H9 (cell line): ENCODE measurements around the gene NDUFAB1. TPM values are rescaled to one million over a fixed set of nuclear protein-coding genes. Genes with fewer than 3 reads are reported as not detected.

ENCODE experiments used
- DNase-seq: peaks from one replicate; pipeline ENCODE4 v3.0.0-alpha.2; 2017
- H2AFZ ChIP-seq: one replicate; pipeline ENCODE4 v1.6.1; 2013; ENCODE audit warnings: mild to moderate bottlenecking, low read length, control low read depth, moderate library complexity
- H2AK5ac ChIP-seq: 2 replicates; pipeline ENCODE4 v1.6.1; 2013; ENCODE audit warnings: low read length, control low read depth, mixed read lengths; ENCODE audit not compliant: insufficient read length
- H2BK120ac ChIP-seq: one replicate; pipeline ENCODE4 v1.6.1; 2013; ENCODE audit warnings: low read depth, mild to moderate bottlenecking, low read length, control low read depth, inconsistent platforms; ENCODE audit not compliant: poor library complexity, severe bottlenecking
- H2BK12ac ChIP-seq: 2 replicates; pipeline ENCODE4 v1.6.1; 2013; ENCODE audit warnings: low read length, control low read depth, mixed read lengths, low read depth; ENCODE audit not compliant: insufficient read length
- H2BK15ac ChIP-seq: 2 replicates; pipeline ENCODE4 v1.6.1; 2013; ENCODE audit warnings: low read depth, low read length, control low read depth
- H2BK20ac ChIP-seq: one replicate; pipeline ENCODE4 v1.6.1; 2013; ENCODE audit warnings: low read depth, mild to moderate bottlenecking, low read length, control low read depth, inconsistent platforms; ENCODE audit not compliant: poor library complexity, severe bottlenecking
- H2BK5ac ChIP-seq: 2 replicates; pipeline ENCODE4 v1.6.1; 2013; ENCODE audit warnings: low read length, control low read depth, mixed read lengths; ENCODE audit not compliant: insufficient read length
- H3K14ac ChIP-seq: 2 replicates; pipeline ENCODE4 v1.6.1; 2013; ENCODE audit warnings: low read length, control low read depth; ENCODE audit not compliant: insufficient read depth
- H3K18ac ChIP-seq: 2 replicates; pipeline ENCODE4 v1.6.1; 2013; ENCODE audit warnings: low read depth, mild to moderate bottlenecking, mixed read lengths, low read length, control low read depth; ENCODE audit not compliant: insufficient read length
- H3K23ac ChIP-seq: 2 replicates; pipeline ENCODE4 v1.6.1; 2013; ENCODE audit warnings: low read length, control low read depth, mixed read lengths, low read depth; ENCODE audit not compliant: insufficient read length
- H3K23me2 ChIP-seq: 2 replicates; pipeline ENCODE4 v1.6.1; 2013; ENCODE audit warnings: low read depth, mild to moderate bottlenecking, mixed read lengths, low read length, control low read depth; ENCODE audit not compliant: insufficient read length, poor library complexity, severe bottlenecking
- H3K27ac ChIP-seq: 2 replicates; pipeline ENCODE4 v1.5.1; 2013; ENCODE audit warnings: low read length, control low read depth, mixed read lengths, low read depth; ENCODE audit not compliant: insufficient read length
- H3K27me3 ChIP-seq: 2 replicates; pipeline ENCODE4 v1.6.1; 2013; ENCODE audit warnings: low read length, control low read depth, inconsistent platforms; ENCODE audit not compliant: insufficient read depth
- H3K4ac ChIP-seq: 2 replicates; pipeline ENCODE4 v1.6.1; 2013; ENCODE audit warnings: low read depth, mild to moderate bottlenecking, control low read depth, inconsistent platforms, low read length, moderate library complexity
- H3K4me1 ChIP-seq: 2 replicates; pipeline ENCODE4 v1.6.1; 2013; ENCODE audit warnings: low read length, control low read depth, inconsistent platforms; ENCODE audit not compliant: insufficient read depth
- H3K4me2 ChIP-seq: 2 replicates; pipeline ENCODE4 v1.6.1; 2013; ENCODE audit warnings: low read length, control low read depth, mixed read lengths; ENCODE audit not compliant: insufficient read length, insufficient read depth
- H3K56ac ChIP-seq: 2 replicates; pipeline ENCODE4 v1.6.1; 2013; ENCODE audit warnings: low read depth, mild to moderate bottlenecking, mixed read lengths, low read length, control low read depth; ENCODE audit not compliant: insufficient read length
- H3K79me1 ChIP-seq: 2 replicates; pipeline ENCODE4 v1.6.1; 2013; ENCODE audit warnings: low read depth, mild to moderate bottlenecking, moderate library complexity, low read length, control low read depth, inconsistent platforms; ENCODE audit not compliant: insufficient read depth, poor library complexity, severe bottlenecking
- H3K79me2 ChIP-seq: 2 replicates; pipeline ENCODE4 v1.6.1; 2013; ENCODE audit warnings: low read length, control low read depth, inconsistent platforms; ENCODE audit not compliant: insufficient read depth
- H3K9ac ChIP-seq: 2 replicates; pipeline ENCODE4 v1.6.1; 2013; ENCODE audit warnings: low read length, control low read depth, mixed read lengths; ENCODE audit not compliant: insufficient read length; ENCODE audit errors: extremely low read depth
- H3K9me3 ChIP-seq: one replicate; pipeline ENCODE4 v1.6.1; 2013; ENCODE audit warnings: low read depth, low read length, inconsistent platforms; ENCODE audit not compliant: control insufficient read depth
- H3T11ph ChIP-seq: one replicate; pipeline ENCODE4 v1.6.1; 2013; ENCODE audit warnings: mild to moderate bottlenecking, low read length, control low read depth, inconsistent platforms
- H4K20me1 ChIP-seq: one replicate; pipeline ENCODE4 v1.6.1; 2013; ENCODE audit not compliant: control insufficient read depth, insufficient read length, insufficient read depth
- H4K5ac ChIP-seq: 2 replicates; pipeline ENCODE4 v1.6.1; 2013; ENCODE audit warnings: low read depth, mild to moderate bottlenecking, mixed read lengths, low read length, control low read depth; ENCODE audit not compliant: insufficient read length
- H4K8ac ChIP-seq: replicated peaks from 2 replicates; pipeline ENCODE4 v1.6.1; 2013; ENCODE audit warnings: low read length, control low read depth, mixed read lengths, low read depth; ENCODE audit not compliant: insufficient read length
- H4K91ac ChIP-seq: 2 replicates; pipeline ENCODE4 v1.6.1; 2013; ENCODE audit warnings: low read depth, mild to moderate bottlenecking, moderate library complexity, mixed read lengths, low read length, control low read depth; ENCODE audit not compliant: insufficient read length
- H3K27ac Mint-ChIP-seq, 3 experiments: 2 replicates in 2 of 3; 3 replicates in 1 of 3; pipeline ENCODE4 v1.8.0; 2020 to 2021; ENCODE audit warnings: mixed read lengths in 3 of 3, mild to moderate bottlenecking in 1 of 3, moderate library complexity in 1 of 3
- H3K27me3 Mint-ChIP-seq: 2 replicates; pipeline ENCODE4 v1.8.0; 2021; ENCODE audit warnings: low read depth, mild to moderate bottlenecking, moderate library complexity, mixed read lengths
- H3K36me3 Mint-ChIP-seq, 3 experiments: 2 replicates in 2 of 3; 3 replicates in 1 of 3; pipeline ENCODE4 v1.8.0; 2020 to 2021; ENCODE audit warnings: low read depth in 3 of 3, mixed read lengths in 3 of 3; ENCODE audit not compliant: insufficient read depth in 1 of 3
- H3K4me1 Mint-ChIP-seq, 2 experiments: 2 replicates each; pipeline ENCODE4 v1.8.0; 2020; ENCODE audit warnings: mixed read lengths in 2 of 2
- H3K4me3 Mint-ChIP-seq, 2 experiments: 2 replicates in 1 of 2; 3 replicates in 1 of 2; pipeline ENCODE4 v1.8.0; 2020 to 2021; ENCODE audit warnings: mild to moderate bottlenecking in 2 of 2, mixed read lengths in 2 of 2, moderate library complexity in 1 of 2
- H3K9me3 Mint-ChIP-seq, 2 experiments: 2 replicates in 1 of 2; 3 replicates in 1 of 2; pipeline ENCODE4 v1.8.0; 2020; ENCODE audit warnings: mild to moderate bottlenecking in 2 of 2, mixed read lengths in 2 of 2, moderate library complexity in 1 of 2
- CTCF ChIP-seq: fragments of 200-600 bp; sonication (generic); conservative IDR thresholded peaks from 3 replicates; pipeline ENCODE4 v1.8.0; 2021; ENCODE audit warnings: antibody characterized with exemption, mild to moderate bottlenecking
- WGBS: extraction: QIAGEN DNeasy Blood & Tissue Kit; methylation state at CpG from one replicate; pipeline ENCODE4 v1.1.7; 2013; ENCODE audit warnings: missing lambda C conversion rate, low lambda C conversion rate, mixed read lengths; ENCODE audit not compliant: insufficient read length; ENCODE audit errors: extremely low coverage; 5-methylcytosine and 5-hydroxymethylcytosine counted together
- total RNA-seq: library from RNA; stranded (reverse); gene quantifications from 2 replicates; pipeline ENCODE4 v1.2.1, GENCODE V29; 2021

The NDUFAB1 gene
- total RNA-seq, 1 experiment from 2014 or later: 192 TPM

- Mint-ChIP-seq H3K27ac (peak overlapping the region in 1 of 3 experiments; percentile 34; a peak in 1 of 7 replicates), H3K9me3 (no peaks in the 10 kb centered on the region), H3K4me1 (no peaks in the 10 kb centered on the region), H3K36me3 (peaks cover 50 to 92% (median 88%) of the 10 kb centered on the region in 3 experiments), H3K27me3 (no peaks in the 10 kb centered on the region), H3K4me3 (no peak overlapping the region)
- no peak overlapping the region for H3K56ac ChIP-seq
- H2BK120ac ChIP-seq: no peak overlapping the region
- no peak overlapping the region for H3K9ac ChIP-seq
- H3T11ph ChIP-seq: no peak overlapping the region
- no peak overlapping the region for H4K5ac ChIP-seq
- no peak for DNase-seq
- TF ChIP-seq CTCF: no peak
- no peaks in the 10 kb centered on the region for H3K9me3 ChIP-seq
- no peak overlapping the region for H3K4me2 ChIP-seq
- no CpG with 5 or more reads among the region's 3 CpGs for WGBS
- H2BK15ac ChIP-seq: no peak overlapping the region
- H3K4ac ChIP-seq: no peak overlapping the region
- no peaks in the 10 kb centered on the region for H3K4me1 ChIP-seq
- H3K27me3 ChIP-seq: no peaks in the 10 kb centered on the region
- no peak overlapping the region for H4K8ac ChIP-seq
- no peak overlapping the region for H2BK12ac ChIP-seq
- H2AFZ ChIP-seq: no peak overlapping the region
- no peak overlapping the region for H3K27ac ChIP-seq
- no peak overlapping the region for H3K14ac ChIP-seq
- no peaks in the 10 kb centered on the region for H3K79me2 ChIP-seq
- H2BK20ac ChIP-seq: no peak overlapping the region
- H3K23me2 ChIP-seq: no peaks in the 10 kb centered on the region
- H2AK5ac ChIP-seq: no peak overlapping the region
- H2BK5ac ChIP-seq: no peak overlapping the region
- H3K23ac ChIP-seq: no peak overlapping the region
- no peaks in the 10 kb centered on the region for H4K20me1 ChIP-seq
- H3K18ac ChIP-seq: no peak overlapping the region
- H4K91ac ChIP-seq: no peak overlapping the region
- no peaks in the 10 kb centered on the region for H3K79me1 ChIP-seq
Measured at GRCh38 chr16:23567602-23568001, 28.5 kb downstream of the NDUFAB1 start.
